Activated CD4-positive, alpha-beta T cell treated with anti-CD3 and anti-CD28 coated beads, Interleukin-2, amount 10 ng/mL, durations not matched to agents 24 days and 14 days (primary cell): ENCODE measurements around the gene CDH12. TPM values are rescaled to one million over a fixed set of nuclear protein-coding genes. Genes with fewer than 3 reads are reported as not detected.
"Not testable (repeated sequence)": the region's sequence is repeated elsewhere in the genome, so short reads cannot be mapped to it uniquely, and the experiment has no call there.

ENCODE experiments used
- DNase-seq: peaks from one replicate; pipeline ENCODE4 v3.0.0; 2022
- H3K27ac Mint-ChIP-seq: one replicate; pipeline ENCODE4 v1.8.0; 2022; ENCODE audit warnings: mild to moderate bottlenecking, mixed read lengths
- H3K27me3 Mint-ChIP-seq: one replicate; pipeline ENCODE4 v1.8.0; 2022; ENCODE audit warnings: mixed read lengths
- H3K36me3 Mint-ChIP-seq: one replicate; pipeline ENCODE4 v1.8.0; 2022; ENCODE audit warnings: low read depth, mild to moderate bottlenecking, mixed read lengths
- H3K4me1 Mint-ChIP-seq: one replicate; pipeline ENCODE4 v1.8.0; 2021; ENCODE audit warnings: mixed read lengths
- H3K4me3 Mint-ChIP-seq: one replicate; pipeline ENCODE4 v1.8.0; 2022; ENCODE audit warnings: mild to moderate bottlenecking, moderate library complexity, mixed read lengths
- H3K9me3 Mint-ChIP-seq: one replicate; pipeline ENCODE4 v1.8.0; 2021; ENCODE audit warnings: mixed read lengths
- intact Hi-C: fragments of 100-400 bp; cut with micrococcal nuclease; formaldehyde crosslinking; loops from one replicate; pipeline ENCODE4 v1.15.1; 2023
- total RNA-seq: library from RNA; stranded (reverse); gene quantifications from 2 replicates; pipeline ENCODE4 v1.2.3, GENCODE V29; 2022

CDH12 gene
- total RNA-seq, 1 donor from 2014 or later: not detected

DNA sequence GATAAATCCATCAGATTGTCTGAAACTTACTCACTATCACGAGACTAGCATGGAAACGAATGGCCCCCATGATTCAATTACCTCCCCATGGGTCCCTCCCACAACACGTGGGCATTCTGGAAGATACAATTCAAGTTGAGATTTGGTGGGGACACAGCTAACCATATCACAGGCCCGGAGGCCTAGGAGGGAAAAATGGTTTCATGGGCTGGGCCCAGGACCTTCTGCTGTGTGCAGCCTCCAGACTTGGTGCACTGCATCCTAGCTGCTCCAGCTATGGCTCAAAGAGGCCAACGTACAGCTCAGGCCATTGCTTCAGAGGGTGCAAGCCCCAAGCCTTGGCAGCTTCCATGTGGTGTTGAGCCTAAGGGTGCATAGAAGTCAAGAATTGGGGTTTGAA lies 245.6 kb downstream of the CDH12 start:
- H3K4me1 Mint-ChIP-seq, H3K27me3 Mint-ChIP-seq, H3K27ac Mint-ChIP-seq, H3K4me3 Mint-ChIP-seq, DNase-seq, intact Hi-C loops, H3K36me3 Mint-ChIP-seq: not testable (repeated sequence)
- peaks cover 18% of the 10 kb centered on the region for H3K9me3 Mint-ChIP-seq

DNA sequence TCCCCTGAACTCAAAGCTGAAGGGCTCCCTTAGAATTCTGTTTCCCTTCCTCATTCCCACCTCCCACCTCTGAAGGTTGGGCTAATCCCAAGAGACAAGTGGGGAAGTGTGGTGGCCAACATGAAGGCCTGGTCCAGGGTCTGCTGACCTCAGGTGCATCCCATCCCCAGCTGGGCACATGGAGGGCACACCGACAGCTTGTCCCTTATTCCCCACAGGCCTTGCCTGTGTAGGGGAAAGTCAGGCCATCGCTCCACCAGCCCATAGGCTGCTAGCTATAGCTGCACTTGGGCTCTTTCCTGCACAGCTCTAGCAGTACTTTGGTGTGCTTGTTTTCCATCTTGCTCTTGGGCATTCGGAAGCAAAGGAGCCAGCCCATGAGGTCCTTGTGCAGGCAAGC lies 247.7 kb downstream of the CDH12 start:
- Mint-ChIP-seq H3K4me1 (no peaks in the 10 kb centered on the region), H3K27ac (no peak overlapping the region), H3K27me3 (no peaks in the 10 kb centered on the region), H3K4me3 (no peak overlapping the region), H3K36me3 (no peaks in the 10 kb centered on the region), H3K9me3 (peaks cover 18% of the 10 kb centered on the region)
- intact Hi-C loops: no loop called here
- no peak for DNase-seq

GRCh38 chr5:22604711-22605110 lies 248.4 kb downstream of the CDH12 start:
- H3K27me3 Mint-ChIP-seq: no peaks in the 10 kb centered on the region
- intact Hi-C loops: no loop called here
- no peak overlapping the region for H3K4me3 Mint-ChIP-seq
- H3K9me3 Mint-ChIP-seq: peaks cover 18% of the 10 kb centered on the region
- H3K4me1 Mint-ChIP-seq: no peaks in the 10 kb centered on the region
- H3K36me3 Mint-ChIP-seq: no peaks in the 10 kb centered on the region
- no peak overlapping the region for H3K27ac Mint-ChIP-seq
- no peak for DNase-seq

- intact Hi-C loops: no loop called here
- Mint-ChIP-seq H3K9me3 (peaks cover 6% of the 10 kb centered on the region), H3K27ac (no peak overlapping the region), H3K27me3 (no peaks in the 10 kb centered on the region), H3K4me1 (no peaks in the 10 kb centered on the region), H3K36me3 (no peaks in the 10 kb centered on the region), H3K4me3 (no peak overlapping the region)
- no peak for DNase-seq
Observed at GRCh38 chr5:22598796-22599195, 254.3 kb downstream of the CDH12 start.

DNA sequence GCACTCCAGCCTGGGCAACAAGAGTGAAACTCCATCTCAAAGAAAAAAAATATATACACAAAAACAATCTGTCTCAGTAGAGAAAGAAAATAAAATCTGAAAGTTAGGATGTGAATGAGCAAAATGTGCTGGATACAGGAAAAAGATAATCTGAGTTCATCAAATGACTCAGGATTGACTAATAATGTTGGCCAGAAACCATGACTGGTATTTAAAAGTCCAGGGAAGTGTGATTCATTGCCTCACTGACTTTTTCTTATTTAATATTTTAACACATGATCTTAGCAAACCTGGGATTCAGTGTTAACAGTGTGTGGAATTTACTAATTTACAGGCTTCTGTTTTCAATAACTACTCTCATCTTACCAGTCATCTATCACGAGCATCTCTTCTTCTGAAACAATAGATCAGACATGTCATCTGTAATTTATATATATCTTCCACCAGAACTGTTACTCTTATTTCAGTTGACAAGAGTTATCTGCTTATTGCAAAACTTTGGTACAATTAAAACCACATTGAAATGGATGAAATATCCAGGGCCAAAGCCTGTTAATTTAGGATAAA lies 256.7 kb downstream of the CDH12 start:
- Mint-ChIP-seq H3K27me3 (no peaks in the 10 kb centered on the region), H3K4me3 (no peak overlapping the region), H3K27ac (no peak overlapping the region), H3K4me1 (no peaks in the 10 kb centered on the region), H3K9me3 (no peaks in the 10 kb centered on the region), H3K36me3 (no peaks in the 10 kb centered on the region)
- DNase-seq: no peak
- intact Hi-C loops: no loop called here

DNA sequence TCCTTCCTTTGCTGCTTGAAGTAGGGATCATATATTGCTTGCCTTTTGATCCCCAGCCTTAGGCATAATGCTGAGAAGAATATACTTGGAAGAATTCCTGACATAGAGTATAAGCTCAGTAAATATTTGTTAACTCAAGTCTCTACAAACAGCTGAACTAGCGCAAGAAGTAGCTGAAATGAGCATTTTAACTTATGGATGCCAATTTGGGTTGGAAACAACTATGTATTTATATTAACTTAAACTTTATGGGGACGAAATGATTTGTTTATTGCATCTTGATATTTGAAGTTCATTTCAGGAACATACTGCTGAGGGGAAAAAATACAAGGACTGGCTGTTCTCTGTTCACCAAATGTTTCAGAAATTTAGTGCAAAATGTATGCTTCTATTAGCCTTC lies 258.7 kb downstream of the CDH12 start:
- H3K4me3 Mint-ChIP-seq: no peak overlapping the region
- intact Hi-C loops: no loop called here
- no peak overlapping the region for H3K27ac Mint-ChIP-seq
- H3K9me3 Mint-ChIP-seq: no peaks in the 10 kb centered on the region
- H3K27me3 Mint-ChIP-seq: no peaks in the 10 kb centered on the region
- no peak for DNase-seq
- no peaks in the 10 kb centered on the region for H3K4me1 Mint-ChIP-seq
- no peaks in the 10 kb centered on the region for H3K36me3 Mint-ChIP-seq

- H3K27ac Mint-ChIP-seq: no peak overlapping the region
- H3K4me3 Mint-ChIP-seq: no peak overlapping the region
- no peaks in the 10 kb centered on the region for H3K27me3 Mint-ChIP-seq
- H3K9me3 Mint-ChIP-seq: peaks cover 5% of the 10 kb centered on the region
- no peaks in the 10 kb centered on the region for H3K4me1 Mint-ChIP-seq
- intact Hi-C loops: no loop called here
- DNase-seq: no peak
- H3K36me3 Mint-ChIP-seq: no peaks in the 10 kb centered on the region
Observed at GRCh38 chr5:22593592-22593991, 259.6 kb downstream of the CDH12 start.

- Mint-ChIP-seq H3K4me1 (no peaks in the 10 kb centered on the region), H3K27me3 (no peaks in the 10 kb centered on the region), H3K27ac (no peak overlapping the region), H3K9me3 (peaks cover 5% of the 10 kb centered on the region), H3K4me3 (no peak overlapping the region), H3K36me3 (no peaks in the 10 kb centered on the region)
- intact Hi-C loops: no loop called here
- DNase-seq: no peak
Observed at GRCh38 chr5:22591461-22591860, 261.7 kb downstream of the CDH12 start.

DNA sequence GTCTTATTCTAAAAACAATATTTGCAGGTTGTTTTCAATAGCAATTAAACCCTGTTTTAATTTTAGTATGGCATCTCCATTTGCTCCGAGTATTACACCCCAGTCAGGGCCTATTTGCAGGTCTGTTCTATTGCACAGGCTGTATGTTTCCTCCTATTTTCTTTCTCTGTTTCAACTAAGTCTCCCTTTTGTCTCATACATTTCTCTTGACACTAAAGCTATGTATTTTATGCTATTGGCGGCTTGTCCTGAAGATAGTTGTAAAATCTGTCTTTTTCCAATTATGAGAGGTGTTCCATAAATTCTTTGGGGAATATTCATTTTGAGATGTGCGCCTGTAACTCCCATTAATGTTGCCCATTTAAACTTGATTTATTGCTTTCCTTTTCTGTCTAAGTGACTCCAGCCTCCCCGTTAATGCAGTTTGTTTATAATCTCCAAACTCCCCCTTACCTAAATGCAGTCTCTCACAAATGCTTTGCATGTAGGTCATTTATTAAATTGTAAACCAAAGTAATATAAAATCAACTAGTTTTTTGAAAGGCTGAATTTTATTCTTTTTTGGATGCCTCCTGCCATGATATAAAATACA lies 262.4 kb downstream of the CDH12 start:
- no peaks in the 10 kb centered on the region for H3K4me1 Mint-ChIP-seq
- no peak overlapping the region for H3K4me3 Mint-ChIP-seq

DNA sequence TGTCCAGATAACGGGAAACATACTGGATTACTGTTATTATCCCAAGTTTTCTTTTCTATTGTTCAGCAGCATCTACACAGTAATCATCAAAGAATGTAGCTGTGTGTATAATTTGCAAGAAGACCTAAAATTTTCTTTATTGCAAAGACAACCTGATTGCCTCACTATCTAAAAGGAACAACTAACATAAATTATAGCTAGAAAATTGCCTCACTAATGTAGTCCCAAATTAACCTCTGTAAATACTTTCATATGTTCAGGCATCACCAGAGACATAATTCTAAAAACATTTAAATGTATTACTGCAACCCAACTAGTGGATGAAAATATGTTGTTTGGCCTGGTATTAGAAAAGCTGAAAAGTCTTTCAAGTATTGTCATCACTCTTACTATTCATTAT lies 275.4 kb downstream of the CDH12 start:
- intact Hi-C loops: no loop called here
- Mint-ChIP-seq H3K4me3 (no peak overlapping the region), H3K27me3 (no peaks in the 10 kb centered on the region), H3K9me3 (no peaks in the 10 kb centered on the region), H3K36me3 (no peaks in the 10 kb centered on the region), H3K4me1 (no peaks in the 10 kb centered on the region), H3K27ac (no peak overlapping the region)
- no peak for DNase-seq

More for the DNA sequence above, 262.4 kb downstream of the CDH12 start:
- intact Hi-C loops: no loop called here
- Mint-ChIP-seq H3K9me3 (peaks cover 5% of the 10 kb centered on the region), H3K27ac (no peak overlapping the region), H3K36me3 (no peaks in the 10 kb centered on the region), H3K27me3 (no peaks in the 10 kb centered on the region)
- DNase-seq: no peak

DNA sequence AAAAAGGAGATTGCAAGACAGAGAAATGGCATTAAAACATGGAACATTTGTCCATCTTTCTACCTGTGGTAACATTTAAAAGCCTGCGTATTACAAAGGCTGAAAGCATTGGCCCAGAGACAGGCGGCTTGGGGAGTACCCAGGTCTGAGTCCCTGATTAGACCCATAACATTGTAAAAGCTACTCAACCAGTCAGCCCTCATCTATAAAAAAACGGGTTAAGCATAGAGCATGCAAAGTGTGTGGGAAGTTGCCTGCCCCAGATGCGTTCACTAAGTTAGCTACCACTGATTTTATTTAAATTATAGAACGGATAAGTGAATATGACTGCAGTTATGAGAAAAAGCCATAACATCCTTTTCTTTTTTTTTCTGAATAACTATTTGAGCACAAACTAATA lies 276.1 kb downstream of the CDH12 start:
- intact Hi-C loops: no loop called here
- Mint-ChIP-seq H3K4me3 (no peak overlapping the region), H3K27ac (no peak overlapping the region), H3K27me3 (no peaks in the 10 kb centered on the region), H3K36me3 (no peaks in the 10 kb centered on the region), H3K4me1 (no peaks in the 10 kb centered on the region), H3K9me3 (no peaks in the 10 kb centered on the region)
- DNase-seq: no peak

DNA sequence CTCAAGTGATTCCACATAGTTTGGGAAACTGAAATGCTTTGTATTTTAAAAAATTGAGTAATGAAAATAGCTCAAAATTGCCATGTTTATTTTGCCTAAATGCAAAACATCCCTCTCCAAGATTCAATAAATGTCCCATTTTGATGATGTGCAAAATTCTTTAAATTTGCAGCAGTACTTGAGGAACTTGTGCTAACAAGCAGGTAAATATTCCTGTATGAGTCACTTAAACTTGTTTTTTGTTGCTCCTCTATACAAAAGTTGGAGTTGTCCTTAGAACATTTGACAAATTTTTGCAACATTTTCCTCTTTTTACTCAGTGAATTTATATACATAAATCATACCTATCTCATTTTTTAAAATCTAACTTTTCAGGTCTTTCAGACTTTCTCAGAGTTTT lies 280.2 kb downstream of the CDH12 start:
- intact Hi-C loops: no loop called here
- no peaks in the 10 kb centered on the region for H3K27me3 Mint-ChIP-seq
- DNase-seq: no peak
- H3K36me3 Mint-ChIP-seq: no peaks in the 10 kb centered on the region
- H3K27ac Mint-ChIP-seq: no peak overlapping the region
- H3K9me3 Mint-ChIP-seq: peaks cover 4% of the 10 kb centered on the region
- H3K4me3 Mint-ChIP-seq: no peak overlapping the region
- no peaks in the 10 kb centered on the region for H3K4me1 Mint-ChIP-seq

DNA sequence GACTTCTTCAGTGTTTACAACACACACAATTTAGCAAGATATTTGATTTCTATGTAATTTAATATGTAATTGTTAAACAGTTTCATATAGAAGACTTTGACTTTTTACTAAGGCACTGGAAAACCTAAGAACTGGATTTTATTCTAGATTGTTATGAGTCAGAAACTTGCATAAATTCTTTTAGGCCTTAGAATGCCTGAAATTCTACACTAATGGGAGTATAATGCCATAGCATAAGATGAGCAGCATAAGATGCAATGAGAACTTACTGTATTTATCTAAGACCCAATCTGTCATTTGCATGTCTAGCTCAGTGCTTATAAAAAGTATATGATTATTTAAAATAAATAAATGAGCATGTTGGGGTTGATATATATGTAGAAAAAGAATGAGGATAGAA lies 285.2 kb downstream of the CDH12 start:
- Mint-ChIP-seq H3K36me3 (no peaks in the 10 kb centered on the region), H3K9me3 (peaks cover 4% of the 10 kb centered on the region), H3K27me3 (no peaks in the 10 kb centered on the region), H3K27ac (no peak overlapping the region), H3K4me3 (no peak overlapping the region), H3K4me1 (no peaks in the 10 kb centered on the region)
- no peak for DNase-seq
- intact Hi-C loops: no loop called here

GRCh38 chr5:22560147-22560546 lies 293.0 kb downstream of the CDH12 start:
- Mint-ChIP-seq H3K4me1 (no peaks in the 10 kb centered on the region), H3K36me3 (no peaks in the 10 kb centered on the region), H3K4me3 (no peak overlapping the region), H3K27me3 (no peaks in the 10 kb centered on the region), H3K27ac (no peak overlapping the region), H3K9me3 (no peaks in the 10 kb centered on the region)
- DNase-seq: no peak
- intact Hi-C loops: no loop called here

- Mint-ChIP-seq H3K4me1 (no peaks in the 10 kb centered on the region), H3K9me3 (peaks cover 5% of the 10 kb centered on the region), H3K27ac (no peak overlapping the region)
Observed at GRCh38 chr5:22557251-22557650, 295.9 kb downstream of the CDH12 start.

More at GRCh38 chr5:22557251-22557650, 295.9 kb downstream of the CDH12 start:
- intact Hi-C loops: no loop called here
- Mint-ChIP-seq H3K4me3 (no peak overlapping the region), H3K36me3 (no peaks in the 10 kb centered on the region), H3K27me3 (no peaks in the 10 kb centered on the region)
- DNase-seq: no peak
